RWPE1 (cell line): ENCODE data around the gene CCN2.

Experiments used
- CTCF ChIA-PET: fragments of 350-600 bp; sonication (Branson Sonifier 250); formaldehyde crosslinking; extraction: SDS; loops from one replicate; lab custom pipeline; 2021; lab: Yijun Ruan, JAX
- POLR2A ChIA-PET: fragments of 400-600 bp; formaldehyde crosslinking; extraction: SDS; loops from one replicate; lab custom pipeline; 2020; ENCODE audit warnings: antibody characterized with exemption; ENCODE audit not compliant: low non-redundant PET; lab: Yijun Ruan, JAX
- DNase-seq: peaks from one replicate; pipeline ENCODE4 v3.0.0; 2012; ENCODE audit warnings: low spot score
- H3K27ac ChIP-seq: fragments of 450-650 bp; 2 replicates; pipeline ENCODE4 v1.5.1; 2017
- CTCF ChIP-seq: fragments of 450-650 bp; conservative IDR thresholded peaks from 2 replicates; pipeline ENCODE4 v1.5.1; 2017; ENCODE audit warnings: low read depth, mild to moderate bottlenecking

The CCN2 gene

GRCh38 chr6:131968656-131969055 lies 17.5 kb upstream of the CCN2 start:
- no peak overlapping the region for H3K27ac ChIP-seq
- ChIA-PET CTCF (no interaction called here), POLR2A (no interaction called here)
- DNase-seq = no peak
- TF ChIP-seq CTCF = no peak

GRCh38 chr6:131967948-131968347 lies 16.8 kb upstream of the CCN2 start:
- DNase-seq = no peak
- CTCF ChIA-PET = no interaction called here
- no peak overlapping the region for H3K27ac ChIP-seq
- TF ChIP-seq CTCF = no peak
- POLR2A ChIA-PET = no interaction called here

- H3K27ac ChIP-seq = no peak overlapping the region
- POLR2A ChIA-PET = no interaction called here
- DNase-seq = no peak
- CTCF ChIA-PET = no interaction called here
- TF ChIP-seq CTCF = no peak
Observed at GRCh38 chr6:131966443-131966842, 15.3 kb upstream of the CCN2 start.

GRCh38 chr6:131963063-131963462 lies 11.9 kb upstream of the CCN2 start:
- ChIA-PET POLR2A (no interaction called here), CTCF (no interaction called here)
- DNase-seq = no peak
- TF ChIP-seq CTCF = no peak
- H3K27ac ChIP-seq = no peak overlapping the region

GRCh38 chr6:131960371-131961133 lies 9.4 kb upstream of the CCN2 start:
- TF ChIP-seq CTCF = no peak
- ChIA-PET CTCF (interaction anchor here (0.6 to 1.5 kb wide), 2 partner anchors 10 to 178 kb away, joined by 3 read pairs; no protein-coding TSS in a partner anchor), POLR2A (no interaction called here)
- no peak overlapping the region for H3K27ac ChIP-seq
- no peak for DNase-seq

GRCh38 chr6:131958542-131959470 lies 7.6 kb upstream of the CCN2 start:
- no peak for TF ChIP-seq CTCF
- ChIA-PET CTCF (interaction anchor here (0.6 kb wide), 1 partner anchor 263 kb away, joined by 3 read pairs; no protein-coding TSS in a partner anchor), POLR2A (no interaction called here)

More at GRCh38 chr6:131958542-131959470, 7.6 kb upstream of the CCN2 start:
- H3K27ac ChIP-seq = no peak overlapping the region
- no peak for DNase-seq
